ENCODE results near the gene DTWD1.

- no peak for TF ChIP-seq ZNF225 (CRISPR knock-in tag; IDR thresholded peaks at IDR 0.05)
- TF ChIP-seq, protein P1, sequence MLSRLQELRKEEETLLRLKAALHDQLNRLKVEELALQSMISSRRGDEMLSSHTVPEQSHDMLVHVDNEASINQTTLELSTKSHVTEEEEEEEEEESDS (CRISPR knock-in tag; IDR thresholded peaks at IDR 0.05; ENCODE audit: borderline replicate concordance), result no peak
- TF ChIP-seq, protein P2, sequence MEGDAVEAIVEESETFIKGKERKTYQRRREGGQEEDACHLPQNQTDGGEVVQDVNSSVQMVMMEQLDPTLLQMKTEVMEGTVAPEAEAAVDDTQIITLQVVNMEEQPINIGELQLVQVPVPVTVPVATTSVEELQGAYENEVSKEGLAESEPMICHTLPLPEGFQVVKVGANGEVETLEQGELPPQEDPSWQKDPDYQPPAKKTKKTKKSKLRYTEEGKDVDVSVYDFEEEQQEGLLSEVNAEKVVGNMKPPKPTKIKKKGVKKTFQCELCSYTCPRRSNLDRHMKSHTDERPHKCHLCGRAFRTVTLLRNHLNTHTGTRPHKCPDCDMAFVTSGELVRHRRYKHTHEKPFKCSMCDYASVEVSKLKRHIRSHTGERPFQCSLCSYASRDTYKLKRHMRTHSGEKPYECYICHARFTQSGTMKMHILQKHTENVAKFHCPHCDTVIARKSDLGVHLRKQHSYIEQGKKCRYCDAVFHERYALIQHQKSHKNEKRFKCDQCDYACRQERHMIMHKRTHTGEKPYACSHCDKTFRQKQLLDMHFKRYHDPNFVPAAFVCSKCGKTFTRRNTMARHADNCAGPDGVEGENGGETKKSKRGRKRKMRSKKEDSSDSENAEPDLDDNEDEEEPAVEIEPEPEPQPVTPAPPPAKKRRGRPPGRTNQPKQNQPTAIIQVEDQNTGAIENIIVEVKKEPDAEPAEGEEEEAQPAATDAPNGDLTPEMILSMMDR (CRISPR knock-in tag; IDR thresholded peaks at IDR 0.05), result no peak
- no peak for TF ChIP-seq ZFP1 (CRISPR knock-in tag; IDR thresholded peaks at IDR 0.05)
- no peak for TF ChIP-seq ZFP41 (CRISPR knock-in tag; IDR thresholded peaks at IDR 0.05; ENCODE audit: borderline replicate concordance)
- no peak for TF ChIP-seq HMG20A (CRISPR knock-in tag; IDR thresholded peaks at IDR 0.05; ENCODE audit: borderline replicate concordance)
- no peak for TF ChIP-seq ZNF709 (CRISPR knock-in tag; IDR thresholded peaks at IDR 0.05)
- no peak for TF ChIP-seq TP53 (CRISPR knock-in tag; conservative IDR thresholded peaks at IDR 0.05)
- no peak for TF ChIP-seq ATF7 (IDR thresholded peaks at IDR 0.05)
- TF ChIP-seq ATF7 (CRISPR knock-in tag; IDR thresholded peaks at IDR 0.05), result no peak
- TF ChIP-seq, protein P3, sequence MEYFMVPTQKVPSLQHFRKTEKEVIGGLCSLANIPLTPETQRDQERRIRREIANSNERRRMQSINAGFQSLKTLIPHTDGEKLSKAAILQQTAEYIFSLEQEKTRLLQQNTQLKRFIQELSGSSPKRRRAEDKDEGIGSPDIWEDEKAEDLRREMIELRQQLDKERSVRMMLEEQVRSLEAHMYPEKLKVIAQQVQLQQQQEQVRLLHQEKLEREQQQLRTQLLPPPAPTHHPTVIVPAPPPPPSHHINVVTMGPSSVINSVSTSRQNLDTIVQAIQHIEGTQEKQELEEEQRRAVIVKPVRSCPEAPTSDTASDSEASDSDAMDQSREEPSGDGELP (IDR thresholded peaks at IDR 0.05; ENCODE audit: borderline replicate concordance, low read depth), result no peak
- TF ChIP-seq POLR2AphosphoS5 (IDR thresholded peaks at IDR 0.05; ENCODE audit: low read depth, low read length), result no peak
- no peak for TF ChIP-seq EHMT2 (IDR thresholded peaks at IDR 0.05; ENCODE audit: borderline replicate concordance, low read depth, low read length)
- TF ChIP-seq PITX1 (CRISPR knock-in tag; IDR thresholded peaks at IDR 0.05), result no peak
Observed at GRCh38 chr15:49686599-49686998, 65.8 kb downstream of the DTWD1 start.

All from HepG2 (cell line).